HEK293T (cell line): ENCODE results near the gene TENT5A.

Experiments used
- ARNT ChIP-seq: fragments of 450-650 bp; IDR thresholded peaks from 2 replicates; pipeline ENCODE4 v1.6.1; 2017; ENCODE audit warnings: mild to moderate bottlenecking
- BHLHE40 ChIP-seq: fragments of 450-650 bp; IDR thresholded peaks from 2 replicates; pipeline ENCODE4 v1.6.1; 2016; ENCODE audit warnings: mild to moderate bottlenecking, moderate library complexity, borderline replicate concordance
- FOXM1 ChIP-seq: fragments of 450-650 bp; IDR thresholded peaks from 2 replicates; pipeline ENCODE4 v1.6.1; 2017; ENCODE audit warnings: mild to moderate bottlenecking, borderline replicate concordance
- L3MBTL2 ChIP-seq: fragments of 450-650 bp; conservative IDR thresholded peaks from 2 replicates; pipeline ENCODE4 v1.6.1; 2016; ENCODE audit warnings: mild to moderate bottlenecking
- SUZ12 ChIP-seq: fragments of 450-650 bp; IDR thresholded peaks from 2 replicates; pipeline ENCODE4 v1.6.1; 2016; ENCODE audit warnings: mild to moderate bottlenecking
- TARDBP ChIP-seq: fragments of 450-650 bp; IDR thresholded peaks from 2 replicates; pipeline ENCODE4 v1.6.1; 2016

DNA sequence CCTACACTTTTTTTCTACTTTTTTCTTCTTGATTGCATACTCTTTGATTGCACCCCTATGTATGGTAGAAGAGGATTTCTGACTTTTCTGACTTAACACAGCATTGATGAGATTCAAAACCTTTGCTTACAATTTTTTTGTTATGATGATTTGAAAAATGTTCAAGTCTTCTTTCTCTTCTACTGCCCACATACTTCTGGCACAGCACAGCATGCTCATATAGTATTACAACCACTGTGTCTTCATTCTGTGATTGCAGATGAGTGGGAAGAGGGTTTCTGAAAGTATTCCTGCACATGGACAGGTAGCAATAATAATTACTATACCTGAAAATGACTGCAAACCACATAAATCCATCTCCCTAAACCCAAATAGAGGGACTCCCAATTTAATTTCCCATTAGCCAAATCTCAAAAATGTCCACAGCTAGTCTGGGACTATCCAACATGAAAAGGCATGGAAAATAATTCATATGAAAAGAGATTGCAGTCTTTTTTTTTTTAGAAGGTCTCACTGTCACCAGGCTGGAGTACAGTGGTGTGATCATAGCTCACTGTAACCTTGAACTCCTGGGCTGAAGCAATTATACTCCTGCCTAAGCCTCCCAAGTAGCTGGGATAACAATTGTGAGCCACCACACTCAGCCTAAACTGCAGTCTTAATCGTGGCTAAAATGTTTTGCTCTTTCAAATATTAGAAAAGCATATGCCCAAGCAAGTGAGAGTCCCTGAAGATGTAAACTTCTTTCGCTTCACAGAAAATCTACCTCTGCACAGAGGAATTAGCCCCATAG, 15.9 kb upstream of the TENT5A start:
- TF ChIP-seq FOXM1 (no peak), TARDBP (no peak), SUZ12 (no peak), ARNT (no peak), BHLHE40 (no peak), L3MBTL2 (no peak)
